ENCODE data around the gene GPX4. TPM values are rescaled to one million over a fixed set of nuclear protein-coding genes. Genes with fewer than 3 reads are reported as not detected.

Gene GPX4
- total and polyA plus RNA-seq, 2 donors (not counting 3 experiments of a cell fraction or from before 2014, with no cell fraction given): 469 to 1,136 TPM

DNA sequence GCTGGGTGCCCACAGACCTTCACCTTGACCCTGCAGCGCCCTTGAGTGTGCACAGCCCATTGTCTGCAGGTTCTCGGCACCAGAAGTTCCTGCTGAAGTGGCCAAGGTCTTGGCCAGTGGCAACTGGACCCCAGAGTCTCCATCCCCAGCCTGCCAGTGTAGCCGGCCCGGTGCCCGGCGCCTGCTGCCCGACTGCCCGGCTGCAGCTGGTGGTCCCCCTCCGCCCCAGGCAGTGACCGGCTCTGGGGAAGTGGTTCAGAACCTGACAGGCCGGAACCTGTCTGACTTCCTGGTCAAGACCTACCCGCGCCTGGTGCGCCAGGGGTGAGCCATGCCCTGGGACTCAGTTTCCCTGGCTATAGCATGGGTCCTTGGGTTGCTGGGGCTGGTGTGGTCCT is 48.8 kb upstream of the GPX4 start:
- H3K4me3 ChIP-seq (replicated peaks in 1 of 3; ENCODE audit: insufficient read depth in 1 of 3, low read depth in 1 of 3, low read length in 3 of 3): no peak overlapping the region
- DNase-seq (ENCODE audit: low read depth, low spot score) (no peak), FAIRE-seq (no peak)
- H3K9ac ChIP-seq (replicated peaks; ENCODE audit: extremely low read depth, insufficient read depth, low read length): no peak overlapping the region
- no peaks in the 10 kb centered on the region for H4K20me1 ChIP-seq (replicated peaks; ENCODE audit: control insufficient read depth, extremely low read depth, insufficient read depth, low read length)
- no TSS peak for BruUV-seq (replicated peaks)
- no peaks in the 10 kb centered on the region for H3K27me3 ChIP-seq (ENCODE audit: control insufficient read depth in 2 of 2, insufficient read depth in 2 of 2, low read length in 2 of 2)
- no peak overlapping the region for H3K27ac ChIP-seq (ENCODE audit: insufficient read depth, low read depth, low read length)
- H3K79me2 ChIP-seq (ENCODE audit: control insufficient read depth, insufficient read depth, low read length): no peaks in the 10 kb centered on the region
- TF ChIP-seq, protein P1, sequence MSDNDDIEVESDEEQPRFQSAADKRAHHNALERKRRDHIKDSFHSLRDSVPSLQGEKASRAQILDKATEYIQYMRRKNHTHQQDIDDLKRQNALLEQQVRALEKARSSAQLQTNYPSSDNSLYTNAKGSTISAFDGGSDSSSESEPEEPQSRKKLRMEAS (IDR thresholded peaks at IDR 0.05; ENCODE audit: insufficient read depth, insufficient read length): no peak
- no peaks in the 10 kb centered on the region for H3K4me1 ChIP-seq (ENCODE audit: control insufficient read depth, extremely low read depth, insufficient read depth, low read length)
- no peaks in the 10 kb centered on the region for H3K9me3 ChIP-seq (replicated peaks; ENCODE audit: control insufficient read depth, insufficient read depth, low read length)
- no peaks in the 10 kb centered on the region for H3K9me1 ChIP-seq (replicated peaks; ENCODE audit: control insufficient read depth, extremely low read depth, insufficient read depth, low read length)
- dilution Hi-C loops (cut with MboI; ENCODE audit: extremely low pct_ligation_motif_present, low sequenced_read_pairs): no loop called here
- ChIA-PET POLR2A (no interaction called here), CTCF (interaction anchor here (1.1 to 1.8 kb wide), 2 partner anchors 10 to 122 kb away, joined by 4 to 6 read pairs; no protein-coding TSS in a partner anchor)
- intact Hi-C loops (cut with micrococcal nuclease): no loop called here
- H3K4me2 ChIP-seq (ENCODE audit: insufficient read depth, low read length): no peak overlapping the region
- no peaks in the 10 kb centered on the region for H3K36me3 ChIP-seq (ENCODE audit: control insufficient read depth in 2 of 2, extremely low read depth in 1 of 2, insufficient read depth in 2 of 2, low read length in 2 of 2)
- H2AFZ ChIP-seq (ENCODE audit: low read depth, low read length): no peak overlapping the region

GRCh38 chr19:1055886-1056620 is 47.7 kb upstream of the GPX4 start:
- BruUV-seq (replicated peaks): no TSS peak
- no peaks in the 10 kb centered on the region for H3K4me1 ChIP-seq (ENCODE audit: control insufficient read depth, extremely low read depth, insufficient read depth, low read length)
- H3K4me2 ChIP-seq (ENCODE audit: insufficient read depth, low read length): no peak overlapping the region
- H3K9me1 ChIP-seq (replicated peaks; ENCODE audit: control insufficient read depth, extremely low read depth, insufficient read depth, low read length): no peaks in the 10 kb centered on the region
- H2AFZ ChIP-seq (ENCODE audit: low read depth, low read length): no peak overlapping the region
- no peaks in the 10 kb centered on the region for H3K9me3 ChIP-seq (replicated peaks; ENCODE audit: control insufficient read depth, insufficient read depth, low read length)
- no peak overlapping the region for H3K4me3 ChIP-seq (replicated peaks in 1 of 3; ENCODE audit: insufficient read depth in 1 of 3, low read depth in 1 of 3, low read length in 3 of 3)
- no peak for DNase-seq (ENCODE audit: low read depth, low spot score)
- no peak overlapping the region for H3K9ac ChIP-seq (replicated peaks; ENCODE audit: extremely low read depth, insufficient read depth, low read length)
- CTCF ChIA-PET: interaction anchor here (1.1 to 1.8 kb wide), 3 partner anchors 9 to 121 kb away, joined by 4 to 7 read pairs (median 6); partner anchors contain the start of gene ARHGAP45
- FAIRE-seq: no peak
- H3K36me3 ChIP-seq (ENCODE audit: control insufficient read depth in 2 of 2, extremely low read depth in 1 of 2, insufficient read depth in 2 of 2, low read length in 2 of 2): no peaks in the 10 kb centered on the region
- TF ChIP-seq MYC (IDR thresholded peaks at IDR 0.05; ENCODE audit: low read depth, low read length): no peak
- no peak for TF ChIP-seq JUN (IDR thresholded peaks at IDR 0.05; ENCODE audit: borderline replicate concordance, insufficient read depth, insufficient read length, low read depth)
- no peak for TF ChIP-seq FOS (IDR thresholded peaks at IDR 0.05; ENCODE audit: borderline replicate concordance, insufficient read depth, low read length)
- TF ChIP-seq POLR2A (IDR thresholded peaks at IDR 0.05; ENCODE audit: low read depth, low read length): no peak
- TF ChIP-seq CTCF (IDR thresholded peaks at IDR 0.05; ENCODE audit: extremely low read depth in 1 of 2, insufficient read depth in 1 of 2, low read depth in 1 of 2, low read length in 2 of 2): no peak
- no peak for TF ChIP-seq POLR2AphosphoS5 (IDR thresholded peaks at IDR 0.05; ENCODE audit: insufficient read depth, low read depth, low read length)
- TF ChIP-seq EZH2 (IDR thresholded peaks at IDR 0.05; ENCODE audit: borderline replicate concordance, low read depth, low read length, severe bottlenecking): no peak
- TF ChIP-seq GATA2 (IDR thresholded peaks at IDR 0.05; ENCODE audit: insufficient read depth, insufficient read length, low read depth, low read length): no peak
- TF ChIP-seq, protein P1 (IDR thresholded peaks at IDR 0.05; ENCODE audit: insufficient read depth, insufficient read length): no peak
- dilution Hi-C loops (cut with MboI; ENCODE audit: extremely low pct_ligation_motif_present, low sequenced_read_pairs): no loop called here
- no peaks in the 10 kb centered on the region for H4K20me1 ChIP-seq (replicated peaks; ENCODE audit: control insufficient read depth, extremely low read depth, insufficient read depth, low read length)
- no peak overlapping the region for H3K27ac ChIP-seq (ENCODE audit: insufficient read depth, low read depth, low read length)
- intact Hi-C loops (cut with micrococcal nuclease): no loop called here
- no peaks in the 10 kb centered on the region for H3K79me2 ChIP-seq (ENCODE audit: control insufficient read depth, insufficient read depth, low read length)
- H3K27me3 ChIP-seq (ENCODE audit: control insufficient read depth in 2 of 2, insufficient read depth in 2 of 2, low read length in 2 of 2): no peaks in the 10 kb centered on the region
- POLR2A ChIA-PET: no interaction called here

Measured in endothelial cell of umbilical vein (primary cell).